OCI-LY3 (cell line): ENCODE results near the gene PTPN20.
"Not testable (repeated sequence)": the region's sequence is repeated elsewhere in the genome, so short reads cannot be mapped to it uniquely, and the experiment has no call there.

Experiments
- H2AFZ ChIP-seq: fragments of 200-600, 300-600 bp; shearing (Covaris generic); 2 replicates; pipeline ENCODE4 v1.6.0; 2014; ENCODE audit warnings: antibody characterized with exemption, low read depth, low read length
- H3K27ac ChIP-seq: fragments of 200-600, 300-600 bp; sonication (generic); 2 replicates; pipeline ENCODE4 v1.5.1; 2014; ENCODE audit warnings: mild to moderate bottlenecking, low read length, moderate library complexity, mixed read lengths
- H3K27me3 ChIP-seq: fragments of 200-600, 300-600 bp; sonication (generic); 2 replicates; pipeline ENCODE4 v1.6.1; 2014; ENCODE audit warnings: low read depth, low read length, mixed read lengths
- H3K36me3 ChIP-seq: fragments of 200-600, 300-600 bp; sonication (generic); replicated peaks from 2 replicates; pipeline ENCODE3; 2014; ENCODE audit warnings: low read depth, low read length, mixed read lengths
- H3K4me1 ChIP-seq: fragments of 300-600, 200-600 bp; sonication (generic); 2 replicates; pipeline ENCODE4 v1.6.1; 2014; ENCODE audit warnings: low read length, mixed read lengths
- H3K4me2 ChIP-seq: fragments of 200-600, 300-600 bp; sonication (generic); 2 replicates; pipeline ENCODE4 v1.6.1; 2014; ENCODE audit warnings: low read length, mixed read lengths
- H3K4me3 ChIP-seq: fragments of 300-600, 200-600 bp; sonication (generic); 2 replicates; pipeline ENCODE4 v1.5.1; 2014; ENCODE audit warnings: antibody characterized with exemption, mild to moderate bottlenecking, low read length, moderate library complexity
- H3K79me2 ChIP-seq: fragments of 300-600, 200-600 bp; shearing (Covaris generic); 2 replicates; pipeline ENCODE4 v1.6.1; 2014; ENCODE audit warnings: mild to moderate bottlenecking, low read length, mixed read lengths
- H3K9ac ChIP-seq: fragments of 300-600, 200-600 bp; shearing (Covaris generic); 2 replicates; pipeline ENCODE4 v1.6.0; 2014; ENCODE audit warnings: mild to moderate bottlenecking, low read length, moderate library complexity
- H3K9me3 ChIP-seq: fragments of 200-600, 300-600 bp; shearing (Covaris generic); 2 replicates; pipeline ENCODE4 v1.6.1; 2014; ENCODE audit warnings: low read length, mixed read lengths; ENCODE audit not compliant: insufficient read depth
- H4K20me1 ChIP-seq: fragments of 200-600, 300-600 bp; sonication (generic); 2 replicates; pipeline ENCODE4 v1.6.1; 2016; ENCODE audit warnings: low read length, mixed read lengths; ENCODE audit not compliant: insufficient read depth

Gene PTPN20

DNA sequence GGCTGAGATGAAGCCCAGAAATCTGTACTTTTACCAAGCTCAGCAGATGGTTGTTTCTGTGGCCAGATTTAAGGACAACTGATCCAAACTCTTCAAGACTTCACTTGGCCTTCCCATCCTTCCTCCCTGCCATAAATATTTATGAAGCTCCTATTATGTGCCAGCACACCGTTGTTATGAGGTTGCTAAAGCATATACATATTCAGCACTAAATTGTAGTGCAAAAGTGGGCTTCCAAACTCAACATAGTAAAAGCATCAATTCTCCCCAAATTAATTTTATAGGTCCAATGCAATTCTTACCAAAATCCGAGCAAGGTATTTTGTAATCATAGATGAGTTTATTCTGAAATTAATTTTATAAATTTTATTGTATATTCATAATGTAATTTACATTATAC lies 10.0 kb upstream of the PTPN20 start:
- not testable (repeated sequence) for H3K9me3 ChIP-seq, H3K9ac ChIP-seq, H3K27me3 ChIP-seq, H3K36me3 ChIP-seq, H2AFZ ChIP-seq, H4K20me1 ChIP-seq, H3K4me3 ChIP-seq, H3K27ac ChIP-seq, H3K4me2 ChIP-seq, H3K4me1 ChIP-seq, H3K79me2 ChIP-seq

DNA sequence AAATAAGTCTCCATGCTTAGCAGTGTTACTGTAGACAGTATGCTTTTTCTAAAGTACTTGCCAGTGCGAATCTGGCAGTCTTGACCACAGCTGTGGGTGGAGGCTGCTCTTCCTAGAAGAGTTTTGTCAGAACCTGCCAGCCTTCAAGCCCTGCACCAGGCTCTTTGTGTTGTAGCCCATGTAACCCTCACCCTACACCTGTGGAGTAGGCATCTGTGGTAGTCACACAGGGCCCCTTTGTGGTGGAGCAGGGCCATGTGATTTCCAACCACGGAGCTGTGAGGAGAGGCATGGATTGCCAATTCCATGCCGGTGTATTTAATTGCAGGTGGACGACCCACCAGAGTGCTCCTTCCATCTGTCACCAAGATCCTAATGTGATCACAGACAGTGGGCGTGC lies 7.4 kb upstream of the PTPN20 start:
- H4K20me1 ChIP-seq, H3K4me3 ChIP-seq, H3K4me1 ChIP-seq, H3K4me2 ChIP-seq, H3K27ac ChIP-seq, H3K36me3 ChIP-seq, H2AFZ ChIP-seq, H3K9me3 ChIP-seq, H3K79me2 ChIP-seq, H3K27me3 ChIP-seq, H3K9ac ChIP-seq: not testable (repeated sequence)

- not testable (repeated sequence) for H3K4me3 ChIP-seq, H3K79me2 ChIP-seq, H2AFZ ChIP-seq, H3K9ac ChIP-seq, H3K27me3 ChIP-seq, H3K4me1 ChIP-seq, H4K20me1 ChIP-seq, H3K36me3 ChIP-seq, H3K9me3 ChIP-seq, H3K27ac ChIP-seq, H3K4me2 ChIP-seq
Observed at GRCh38 chr10:46906359-46906758, 4.9 kb upstream of the PTPN20 start.

- H3K79me2 ChIP-seq, H3K4me2 ChIP-seq, H3K9ac ChIP-seq, H3K27ac ChIP-seq, H3K27me3 ChIP-seq, H3K4me3 ChIP-seq, H2AFZ ChIP-seq, H3K4me1 ChIP-seq, H3K36me3 ChIP-seq, H4K20me1 ChIP-seq, H3K9me3 ChIP-seq: not testable (repeated sequence)
Observed at GRCh38 chr10:46907185-46908117, 3.8 kb upstream of the PTPN20 start.

DNA sequence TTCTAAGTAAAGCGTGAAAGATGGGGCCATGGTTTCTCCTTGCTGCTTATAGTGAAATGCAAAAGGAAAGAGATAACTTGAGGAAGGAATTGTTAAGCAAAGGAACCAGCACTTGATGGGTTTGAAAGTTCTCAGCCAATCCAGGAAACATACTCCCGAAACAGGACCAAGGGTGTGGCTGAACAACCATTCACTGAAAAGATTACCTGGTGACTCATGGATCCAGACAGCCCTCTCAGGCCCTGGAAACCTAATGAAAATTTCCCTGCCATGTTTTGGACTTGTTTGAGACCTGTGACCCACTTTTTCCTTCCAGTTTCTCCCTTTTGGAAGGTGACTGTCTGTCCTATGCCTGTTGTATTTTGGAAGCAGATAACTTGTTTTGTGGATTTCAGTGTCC lies 11.3 kb downstream of the PTPN20 start:
- not testable (repeated sequence) for H3K79me2 ChIP-seq

GRCh38 chr10:46925156-46925555 lies 13.9 kb downstream of the PTPN20 start:
- H4K20me1 ChIP-seq, H3K9me3 ChIP-seq, H3K4me2 ChIP-seq, H3K79me2 ChIP-seq, H3K27me3 ChIP-seq, H3K4me3 ChIP-seq, H2AFZ ChIP-seq, H3K9ac ChIP-seq, H3K27ac ChIP-seq, H3K36me3 ChIP-seq, H3K4me1 ChIP-seq: not testable (repeated sequence)

More for the DNA sequence above, 11.3 kb downstream of the PTPN20 start:
- H3K4me3 ChIP-seq, H3K9ac ChIP-seq, H3K4me2 ChIP-seq, H3K27me3 ChIP-seq, H3K9me3 ChIP-seq, H4K20me1 ChIP-seq, H3K4me1 ChIP-seq, H3K36me3 ChIP-seq, H2AFZ ChIP-seq, H3K27ac ChIP-seq: not testable (repeated sequence)

DNA sequence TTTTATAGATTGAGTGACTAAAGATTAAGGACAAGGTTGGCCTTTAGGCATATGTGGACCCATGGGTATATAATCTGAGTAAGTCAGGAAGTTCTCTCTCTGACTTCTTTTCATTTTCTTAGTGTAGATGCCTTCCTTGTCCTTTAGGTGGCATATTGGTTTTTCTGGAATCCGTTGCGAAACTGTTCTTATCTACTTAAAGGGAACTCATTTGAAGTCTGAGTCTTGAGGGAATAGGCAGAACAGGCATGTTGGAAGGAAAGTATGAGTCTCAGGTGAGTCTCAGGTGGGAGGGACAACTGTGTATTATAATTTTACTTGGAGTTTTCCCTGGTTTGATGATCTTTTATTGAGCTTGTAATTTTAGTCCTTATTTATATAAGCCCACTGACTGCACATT lies 14.6 kb downstream of the PTPN20 start:
- H3K27me3 ChIP-seq, H3K79me2 ChIP-seq, H3K36me3 ChIP-seq, H3K9me3 ChIP-seq, H3K4me3 ChIP-seq, H3K4me2 ChIP-seq, H4K20me1 ChIP-seq, H3K4me1 ChIP-seq, H3K9ac ChIP-seq, H3K27ac ChIP-seq, H2AFZ ChIP-seq: not testable (repeated sequence)

DNA sequence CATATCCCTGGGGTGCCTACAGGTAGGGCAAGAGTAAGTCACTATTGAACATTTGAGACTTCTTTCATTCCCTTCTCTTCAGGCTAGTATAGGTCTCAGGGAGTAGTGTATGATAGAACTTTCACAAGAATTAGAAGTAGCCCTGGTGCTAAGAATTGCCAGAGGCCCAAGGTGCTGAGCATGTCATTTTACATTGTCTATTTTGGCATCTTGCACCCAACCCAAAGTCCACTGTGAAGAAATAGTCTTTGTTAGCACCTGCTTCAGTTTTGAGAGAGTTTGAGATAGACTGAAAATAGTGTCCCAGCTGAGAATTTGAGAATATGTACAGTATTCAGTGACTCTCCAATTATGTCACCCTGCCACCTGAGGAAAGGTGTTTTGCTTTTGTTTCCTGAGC lies 17.6 kb downstream of the PTPN20 start:
- H3K79me2 ChIP-seq, H4K20me1 ChIP-seq, H3K4me3 ChIP-seq, H2AFZ ChIP-seq, H3K27me3 ChIP-seq, H3K4me2 ChIP-seq, H3K36me3 ChIP-seq, H3K9ac ChIP-seq, H3K4me1 ChIP-seq, H3K9me3 ChIP-seq, H3K27ac ChIP-seq: not testable (repeated sequence)

GRCh38 chr10:46932383-46932782 lies 21.2 kb downstream of the PTPN20 start:
- not testable (repeated sequence) for H3K4me2 ChIP-seq, H3K79me2 ChIP-seq, H3K9ac ChIP-seq, H3K27me3 ChIP-seq, H4K20me1 ChIP-seq, H3K4me1 ChIP-seq, H3K36me3 ChIP-seq, H2AFZ ChIP-seq, H3K9me3 ChIP-seq, H3K27ac ChIP-seq, H3K4me3 ChIP-seq

DNA sequence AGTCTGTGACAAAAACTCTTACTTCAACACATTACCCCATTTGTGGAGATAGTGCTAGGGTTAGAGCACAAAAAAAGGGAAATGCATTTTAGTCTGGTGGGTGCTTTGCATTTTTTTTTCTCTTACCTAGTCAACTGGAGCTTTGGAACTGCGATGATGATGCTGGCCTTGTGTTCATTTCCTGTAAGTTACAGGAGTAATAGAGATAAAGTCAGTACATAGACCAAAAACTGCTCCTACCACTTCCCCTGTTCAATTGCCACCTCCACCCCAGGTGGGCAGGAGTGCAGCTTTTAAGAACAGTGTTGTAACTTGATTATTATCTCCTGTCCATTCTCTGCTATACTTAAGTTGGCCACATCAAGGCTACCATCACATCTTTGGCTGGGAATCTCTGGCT lies 29.9 kb downstream of the PTPN20 start:
- not testable (repeated sequence) for H3K4me1 ChIP-seq, H4K20me1 ChIP-seq, H2AFZ ChIP-seq, H3K4me3 ChIP-seq, H3K27me3 ChIP-seq, H3K9ac ChIP-seq, H3K27ac ChIP-seq, H3K4me2 ChIP-seq, H3K9me3 ChIP-seq, H3K36me3 ChIP-seq, H3K79me2 ChIP-seq
